Esophagus muscularis mucosa (tissue), 4 donors: ENCODE results near the gene ZKSCAN8.

Experiments used
- CTCF ChIP-seq, 3 experiments: fragments of 200-600 bp in 2 of 3; fragments of 450-650 bp in 1 of 3; sonication (generic) in 2 of 3; IDR thresholded peaks; one replicate each; pipeline ENCODE4 v1.5.1; 2017 to 2019; ENCODE audit warnings: antibody characterized with exemption in 3 of 3, mild to moderate bottlenecking in 2 of 3, moderate library complexity in 1 of 3
- EP300 ChIP-seq: sonication (generic); formaldehyde crosslinking; IDR thresholded peaks from one replicate; pipeline ENCODE4 v1.6.1; 2017; ENCODE audit warnings: antibody characterized with exemption
- POLR2A ChIP-seq: fragments of 450-650 bp; IDR thresholded peaks from one replicate; pipeline ENCODE4 v1.6.1; 2017; ENCODE audit warnings: antibody characterized with exemption, moderate library complexity, mild to moderate bottlenecking, low read depth
- POLR2AphosphoS5 ChIP-seq, 2 donors: sonication (generic); formaldehyde crosslinking; IDR thresholded peaks; one replicate each; pipeline ENCODE4 v1.6.1; 2017; ENCODE audit warnings: antibody characterized with exemption in 2 of 2

GRCh38 chr6:28160233-28160632 lies 18.6 kb downstream of the ZKSCAN8 start:
- TF ChIP-seq POLR2A (no peak), CTCF (IDR thresholded peaks at IDR 0.05) (no peak), POLR2AphosphoS5 (IDR thresholded peaks at IDR 0.05) (no peak), EP300 (no peak)
